K562 (cell line): ENCODE data around the gene CNTN4. TPM values are rescaled to one million over a fixed set of nuclear protein-coding genes. Genes with fewer than 3 reads are reported as not detected.

Experiments used
- GATAD2B ChIP-seq: fragments of 450-650 bp; IDR thresholded peaks from 2 replicates; pipeline ENCODE4 v1.6.1; 2017; ENCODE audit warnings: mild to moderate bottlenecking, borderline replicate concordance
- KDM5B ChIP-seq: fragments of 200-600 bp; sonication (generic); IDR thresholded peaks from 2 replicates; pipeline ENCODE4 v1.6.1; 2012; ENCODE audit warnings: low read depth, mild to moderate bottlenecking, moderate library complexity, low read length, control low read depth, inconsistent platforms; ENCODE audit not compliant: insufficient replicate concordance
- NBN ChIP-seq: fragments of 450-650 bp; IDR thresholded peaks from 2 replicates; pipeline ENCODE4 v1.6.1; 2016; ENCODE audit warnings: low read depth, mild to moderate bottlenecking
- TFE3 ChIP-seq: fragments of 450-650 bp; formaldehyde crosslinking; IDR thresholded peaks from 2 replicates; pipeline ENCODE4 v1.4.0; 2020; ENCODE audit warnings: mild to moderate bottlenecking, mixed read lengths
- ZNF212 ChIP-seq: fragments of 450-650 bp; formaldehyde crosslinking; IDR thresholded peaks from 2 replicates; pipeline ENCODE4 v1.4.0; 2020; ENCODE audit warnings: mild to moderate bottlenecking
- polyA plus RNA-seq, 8 experiments: library from polyadenylated mRNA; depleted of rRNA in 4 of 8; stranded (reverse) in 5 of 8; unstranded in 3 of 8; fragments of >200 nt; fragmentation: Nextera tagmentation in 2 of 8; fragmentation: Illumina TruSeq in 1 of 8; extraction: Ambion mirVana in 2 of 8; extraction: Trizol in 1 of 8; gene quantifications; 2 replicates each; pipeline versions ENCODE4 v1.2.1 to v1.2.3, GENCODE V29; 2011 to 2014; ENCODE audit warnings: inconsistent platforms in 1 of 8, missing spikeins in 1 of 8
- total RNA-seq, 7 experiments: library from RNA; depleted of rRNA in 6 of 7; stranded (reverse); fragments of >200 nt in 6 of 7; fragmentation: Illumina TruSeq in 2 of 7; extraction: Trizol in 2 of 7; gene quantifications; 2 replicates each; pipeline versions ENCODE4 v1.2.1 to v1.2.3, GENCODE V29; 2011 to 2021; ENCODE audit warnings: low replicate concordance in 1 of 7
- TF ChIP-seq, protein P1 (sequence below): fragments of 450-650 bp; IDR thresholded peaks from 2 replicates; pipeline ENCODE4 v1.6.1; 2016; ENCODE audit warnings: mild to moderate bottlenecking, moderate library complexity
- TF ChIP-seq, protein P2 (sequence below): sonication (generic); formaldehyde crosslinking; IDR thresholded peaks from 2 replicates; pipeline ENCODE4 v1.9.0; 2022; ENCODE audit warnings: mild to moderate bottlenecking, missing genetic modification reagents
- TF ChIP-seq, protein P3 (sequence below): fragments of 250-450 bp; sonication (Bioruptor Pico); IDR thresholded peaks from 2 replicates; pipeline ENCODE4 v1.8.0; 2022; ENCODE audit warnings: moderate library complexity, mild to moderate bottlenecking, inconsistent platforms

The CNTN4 gene
- total and polyA plus RNA-seq, 9 of the 15 experiments (the other 6 are each of a cell fraction or from before 2014, with no cell fraction given): not detected

DNA sequence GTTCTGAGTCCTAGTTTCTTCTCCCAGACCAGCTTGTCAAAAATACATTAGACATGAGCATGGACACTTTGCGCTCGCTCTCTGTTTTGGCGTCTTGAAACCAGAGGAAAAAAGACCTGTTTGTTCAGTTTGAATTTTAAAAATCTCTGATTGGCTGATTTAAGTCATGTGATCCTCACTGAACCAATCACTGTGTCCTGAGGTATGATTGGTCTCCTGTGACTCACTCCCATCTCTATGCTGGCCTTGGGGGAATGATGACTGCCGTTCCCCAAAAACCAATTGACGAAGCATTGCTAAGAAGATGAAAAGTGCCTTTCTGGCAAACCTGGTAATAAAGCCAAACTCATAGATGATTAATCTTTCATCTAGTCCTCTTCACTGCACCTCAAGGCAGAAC lies 755.0 kb downstream of the CNTN4 start (continued):
- TF ChIP-seq, protein P1, sequence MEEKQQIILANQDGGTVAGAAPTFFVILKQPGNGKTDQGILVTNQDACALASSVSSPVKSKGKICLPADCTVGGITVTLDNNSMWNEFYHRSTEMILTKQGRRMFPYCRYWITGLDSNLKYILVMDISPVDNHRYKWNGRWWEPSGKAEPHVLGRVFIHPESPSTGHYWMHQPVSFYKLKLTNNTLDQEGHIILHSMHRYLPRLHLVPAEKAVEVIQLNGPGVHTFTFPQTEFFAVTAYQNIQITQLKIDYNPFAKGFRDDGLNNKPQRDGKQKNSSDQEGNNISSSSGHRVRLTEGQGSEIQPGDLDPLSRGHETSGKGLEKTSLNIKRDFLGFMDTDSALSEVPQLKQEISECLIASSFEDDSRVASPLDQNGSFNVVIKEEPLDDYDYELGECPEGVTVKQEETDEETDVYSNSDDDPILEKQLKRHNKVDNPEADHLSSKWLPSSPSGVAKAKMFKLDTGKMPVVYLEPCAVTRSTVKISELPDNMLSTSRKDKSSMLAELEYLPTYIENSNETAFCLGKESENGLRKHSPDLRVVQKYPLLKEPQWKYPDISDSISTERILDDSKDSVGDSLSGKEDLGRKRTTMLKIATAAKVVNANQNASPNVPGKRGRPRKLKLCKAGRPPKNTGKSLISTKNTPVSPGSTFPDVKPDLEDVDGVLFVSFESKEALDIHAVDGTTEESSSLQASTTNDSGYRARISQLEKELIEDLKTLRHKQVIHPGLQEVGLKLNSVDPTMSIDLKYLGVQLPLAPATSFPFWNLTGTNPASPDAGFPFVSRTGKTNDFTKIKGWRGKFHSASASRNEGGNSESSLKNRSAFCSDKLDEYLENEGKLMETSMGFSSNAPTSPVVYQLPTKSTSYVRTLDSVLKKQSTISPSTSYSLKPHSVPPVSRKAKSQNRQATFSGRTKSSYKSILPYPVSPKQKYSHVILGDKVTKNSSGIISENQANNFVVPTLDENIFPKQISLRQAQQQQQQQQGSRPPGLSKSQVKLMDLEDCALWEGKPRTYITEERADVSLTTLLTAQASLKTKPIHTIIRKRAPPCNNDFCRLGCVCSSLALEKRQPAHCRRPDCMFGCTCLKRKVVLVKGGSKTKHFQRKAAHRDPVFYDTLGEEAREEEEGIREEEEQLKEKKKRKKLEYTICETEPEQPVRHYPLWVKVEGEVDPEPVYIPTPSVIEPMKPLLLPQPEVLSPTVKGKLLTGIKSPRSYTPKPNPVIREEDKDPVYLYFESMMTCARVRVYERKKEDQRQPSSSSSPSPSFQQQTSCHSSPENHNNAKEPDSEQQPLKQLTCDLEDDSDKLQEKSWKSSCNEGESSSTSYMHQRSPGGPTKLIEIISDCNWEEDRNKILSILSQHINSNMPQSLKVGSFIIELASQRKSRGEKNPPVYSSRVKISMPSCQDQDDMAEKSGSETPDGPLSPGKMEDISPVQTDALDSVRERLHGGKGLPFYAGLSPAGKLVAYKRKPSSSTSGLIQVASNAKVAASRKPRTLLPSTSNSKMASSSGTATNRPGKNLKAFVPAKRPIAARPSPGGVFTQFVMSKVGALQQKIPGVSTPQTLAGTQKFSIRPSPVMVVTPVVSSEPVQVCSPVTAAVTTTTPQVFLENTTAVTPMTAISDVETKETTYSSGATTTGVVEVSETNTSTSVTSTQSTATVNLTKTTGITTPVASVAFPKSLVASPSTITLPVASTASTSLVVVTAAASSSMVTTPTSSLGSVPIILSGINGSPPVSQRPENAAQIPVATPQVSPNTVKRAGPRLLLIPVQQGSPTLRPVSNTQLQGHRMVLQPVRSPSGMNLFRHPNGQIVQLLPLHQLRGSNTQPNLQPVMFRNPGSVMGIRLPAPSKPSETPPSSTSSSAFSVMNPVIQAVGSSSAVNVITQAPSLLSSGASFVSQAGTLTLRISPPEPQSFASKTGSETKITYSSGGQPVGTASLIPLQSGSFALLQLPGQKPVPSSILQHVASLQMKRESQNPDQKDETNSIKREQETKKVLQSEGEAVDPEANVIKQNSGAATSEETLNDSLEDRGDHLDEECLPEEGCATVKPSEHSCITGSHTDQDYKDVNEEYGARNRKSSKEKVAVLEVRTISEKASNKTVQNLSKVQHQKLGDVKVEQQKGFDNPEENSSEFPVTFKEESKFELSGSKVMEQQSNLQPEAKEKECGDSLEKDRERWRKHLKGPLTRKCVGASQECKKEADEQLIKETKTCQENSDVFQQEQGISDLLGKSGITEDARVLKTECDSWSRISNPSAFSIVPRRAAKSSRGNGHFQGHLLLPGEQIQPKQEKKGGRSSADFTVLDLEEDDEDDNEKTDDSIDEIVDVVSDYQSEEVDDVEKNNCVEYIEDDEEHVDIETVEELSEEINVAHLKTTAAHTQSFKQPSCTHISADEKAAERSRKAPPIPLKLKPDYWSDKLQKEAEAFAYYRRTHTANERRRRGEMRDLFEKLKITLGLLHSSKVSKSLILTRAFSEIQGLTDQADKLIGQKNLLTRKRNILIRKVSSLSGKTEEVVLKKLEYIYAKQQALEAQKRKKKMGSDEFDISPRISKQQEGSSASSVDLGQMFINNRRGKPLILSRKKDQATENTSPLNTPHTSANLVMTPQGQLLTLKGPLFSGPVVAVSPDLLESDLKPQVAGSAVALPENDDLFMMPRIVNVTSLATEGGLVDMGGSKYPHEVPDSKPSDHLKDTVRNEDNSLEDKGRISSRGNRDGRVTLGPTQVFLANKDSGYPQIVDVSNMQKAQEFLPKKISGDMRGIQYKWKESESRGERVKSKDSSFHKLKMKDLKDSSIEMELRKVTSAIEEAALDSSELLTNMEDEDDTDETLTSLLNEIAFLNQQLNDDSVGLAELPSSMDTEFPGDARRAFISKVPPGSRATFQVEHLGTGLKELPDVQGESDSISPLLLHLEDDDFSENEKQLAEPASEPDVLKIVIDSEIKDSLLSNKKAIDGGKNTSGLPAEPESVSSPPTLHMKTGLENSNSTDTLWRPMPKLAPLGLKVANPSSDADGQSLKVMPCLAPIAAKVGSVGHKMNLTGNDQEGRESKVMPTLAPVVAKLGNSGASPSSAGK: no peak
- TF ChIP-seq ZNF212 (CRISPR knock-in tag) (no peak), KDM5B (no peak), NBN (no peak), GATAD2B (no peak), TFE3 (peak; percentile 66)
- TF ChIP-seq, protein P2, sequence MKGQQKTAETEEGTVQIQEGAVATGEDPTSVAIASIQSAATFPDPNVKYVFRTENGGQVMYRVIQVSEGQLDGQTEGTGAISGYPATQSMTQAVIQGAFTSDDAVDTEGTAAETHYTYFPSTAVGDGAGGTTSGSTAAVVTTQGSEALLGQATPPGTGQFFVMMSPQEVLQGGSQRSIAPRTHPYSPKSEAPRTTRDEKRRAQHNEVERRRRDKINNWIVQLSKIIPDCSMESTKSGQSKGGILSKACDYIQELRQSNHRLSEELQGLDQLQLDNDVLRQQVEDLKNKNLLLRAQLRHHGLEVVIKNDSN: peak; percentile 20; the same call in 1 of the 2 replicates
- TF ChIP-seq, protein P3, sequence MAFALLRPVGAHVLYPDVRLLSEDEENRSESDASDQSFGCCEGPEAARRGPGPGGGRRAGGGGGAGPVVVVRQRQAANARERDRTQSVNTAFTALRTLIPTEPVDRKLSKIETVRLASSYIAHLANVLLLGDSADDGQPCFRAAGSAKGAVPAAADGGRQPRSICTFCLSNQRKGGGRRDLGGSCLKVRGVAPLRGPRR: no peak
